ENCODE results near the gene ZFYVE21. TPM values are rescaled to one million over a fixed set of nuclear protein-coding genes. Genes with fewer than 3 reads are reported as not detected.
A peak's percentile ranks its signal among the peaks of the same experiment; 100 is the strongest.

The ZFYVE21 gene
- total and polyA plus RNA-seq, 7 experiments from 2014 or later, result 5.8 to 19.0 (median 15.6) TPM

DNA sequence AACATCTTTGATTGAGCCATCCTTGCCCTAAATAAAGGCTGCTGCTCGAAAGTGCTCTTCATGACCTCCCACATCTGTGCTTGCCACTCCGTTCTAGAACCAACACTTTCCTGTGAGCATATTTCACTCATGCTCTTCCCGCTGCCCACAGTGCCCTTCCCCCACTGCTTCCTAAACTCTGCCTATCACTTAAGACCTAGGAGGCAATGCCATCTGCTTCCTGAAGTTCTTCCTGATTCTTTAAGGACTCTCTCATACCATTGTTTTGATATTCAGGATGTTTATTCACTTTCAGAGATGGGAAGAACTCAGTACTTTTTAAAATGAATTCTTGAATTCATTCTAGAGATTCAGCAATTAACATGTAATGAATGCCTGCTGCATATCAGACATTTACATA is 49.9 kb downstream of the ZFYVE21 start:
- ChIA-PET POLR2A (no interaction called here), CTCF (interaction anchor here (0.6 kb wide), 1 partner anchor 396 kb away, joined by 3 read pairs; no protein-coding TSS in a partner anchor)
- H3K27ac ChIP-seq (ENCODE audit: low read depth, low read length), result no peak overlapping the region
- intact Hi-C loops (cut with micrococcal nuclease), result no loop called here
- peaks cover 0 to 2% (median 0%) of the 10 kb centered on the region in 3 experiments for H3K36me3 ChIP-seq (ENCODE audit: control insufficient read depth in 2 of 3, insufficient read depth in 3 of 3, low read length in 3 of 3)
- Mint-ChIP-seq H3K36me3 (peaks cover 0 to 16% (median 10%) of the 10 kb centered on the region in 5 donors), H3K4me3 (no peak overlapping the region), H3K27ac (peak overlapping the region in 2 of 9 donors; percentile 20 to 57), H3K9me3 (no peaks in the 10 kb centered on the region), H3K4me1 (peaks cover 0 to 5% (median 0%) of the 10 kb centered on the region in 7 donors), H3K27me3 (no peaks in the 10 kb centered on the region)
- DNase-seq (no peak), ATAC-seq (no peak)
- H3K4me3 ChIP-seq (ENCODE audit: low read length), result no peak overlapping the region
- no peaks in the 10 kb centered on the region for H3K4me1 ChIP-seq (ENCODE audit: control insufficient read depth in 2 of 2, insufficient read depth in 2 of 2, low read length in 2 of 2)
- H3K9me3 ChIP-seq (ENCODE audit: control insufficient read depth in 2 of 3, low read length in 3 of 3), result no peaks in the 10 kb centered on the region
- H3K27me3 ChIP-seq (ENCODE audit: control insufficient read depth in 2 of 2, insufficient read depth in 2 of 2, low read length in 2 of 2), result no peaks in the 10 kb centered on the region

DNA sequence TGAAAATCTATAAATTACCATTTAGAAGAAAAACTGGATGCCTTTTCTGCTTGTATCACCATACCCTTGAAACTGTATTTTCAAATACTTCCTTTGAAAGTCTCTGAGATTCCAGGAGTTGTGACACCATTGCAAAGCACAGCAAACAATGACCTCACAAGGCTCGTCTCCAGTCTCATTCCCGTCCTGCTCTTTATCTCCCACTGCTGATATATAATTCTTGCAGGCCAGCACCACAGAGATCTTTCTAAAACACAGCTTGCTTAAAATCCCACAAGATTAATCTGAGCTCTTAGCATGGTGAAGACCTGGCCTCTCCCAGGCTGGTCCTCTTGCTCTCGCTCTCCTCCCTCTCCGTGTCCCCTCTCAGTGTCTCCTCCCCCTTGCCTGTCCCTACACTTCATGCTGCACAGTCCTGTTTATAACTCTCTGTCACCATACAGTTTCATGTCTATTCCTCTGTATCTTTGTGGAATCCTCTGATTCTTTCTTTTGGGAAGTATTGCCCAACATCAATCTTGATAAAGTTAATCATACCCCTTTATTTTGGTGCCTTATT is 51.8 kb downstream of the ZFYVE21 start:
- Histone ChIP-seq H3K9me3 (ENCODE audit: control insufficient read depth in 2 of 3, low read length in 3 of 3) (no peaks in the 10 kb centered on the region), H3K27ac (ENCODE audit: low read depth, low read length) (no peak overlapping the region), H3K27me3 (ENCODE audit: control insufficient read depth in 2 of 2, insufficient read depth in 2 of 2, low read length in 2 of 2) (no peaks in the 10 kb centered on the region), H3K4me3 (ENCODE audit: low read length) (no peak overlapping the region), H3K36me3 (ENCODE audit: control insufficient read depth in 2 of 3, insufficient read depth in 3 of 3, low read length in 3 of 3) (peaks cover 0 to 6% (median 0%) of the 10 kb centered on the region in 3 experiments), H3K4me1 (ENCODE audit: control insufficient read depth in 2 of 2, insufficient read depth in 2 of 2, low read length in 2 of 2) (no peaks in the 10 kb centered on the region)
- Mint-ChIP-seq H3K36me3 (peaks cover 4 to 25% (median 13%) of the 10 kb centered on the region in 5 donors), H3K4me3 (no peak overlapping the region), H3K27me3 (no peaks in the 10 kb centered on the region), H3K9me3 (peaks cover 0 to 4% (median 0%) of the 10 kb centered on the region in 11 donors), H3K4me1 (peaks cover 0 to 5% (median 0%) of the 10 kb centered on the region in 7 donors), H3K27ac (no peak overlapping the region)
- DNase-seq (no peak), ATAC-seq (no peak)
- ChIA-PET POLR2A (no interaction called here), CTCF (no interaction called here)
- intact Hi-C loops (cut with micrococcal nuclease), result no loop called here

DNA sequence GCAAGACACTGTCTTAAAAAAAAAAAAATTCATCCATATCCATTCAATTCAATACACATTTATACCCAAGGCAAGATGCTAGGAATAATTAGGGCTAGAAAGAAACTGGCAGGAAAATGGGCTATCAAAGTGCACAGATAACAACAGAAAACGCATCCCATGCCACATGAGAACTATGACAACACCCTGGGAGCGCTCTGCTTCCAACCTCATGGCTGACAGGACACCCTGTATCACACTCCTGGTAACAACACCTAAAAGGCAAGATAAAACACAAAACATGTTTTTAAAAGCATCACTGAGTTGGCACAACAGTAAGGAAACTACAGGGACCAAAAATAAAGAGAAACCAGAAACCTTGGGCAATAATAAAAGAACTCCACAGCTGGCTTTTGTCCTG is 54.9 kb downstream of the ZFYVE21 start:
- H3K27ac ChIP-seq (ENCODE audit: low read depth, low read length), result no peak overlapping the region
- intact Hi-C loops (cut with micrococcal nuclease), result no loop called here

DNA sequence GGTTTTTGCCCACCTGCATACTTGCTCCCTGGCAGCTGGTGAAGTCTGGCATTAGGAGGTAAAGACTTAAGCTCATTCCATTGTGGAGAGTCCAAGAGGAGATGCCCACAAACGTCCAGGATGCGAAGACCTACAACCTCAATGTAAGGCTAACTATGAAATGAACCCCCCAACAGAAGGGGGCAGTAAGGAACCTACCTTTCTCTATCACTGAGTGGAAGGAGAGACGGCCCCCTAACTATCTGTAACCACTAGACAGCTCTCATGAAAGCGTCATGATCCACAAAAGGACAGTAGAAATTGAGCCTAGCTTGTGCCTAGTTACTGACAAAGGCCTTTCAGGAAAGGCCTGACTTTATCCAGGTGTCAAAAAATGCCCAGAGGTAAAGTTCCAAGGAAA is 55.3 kb downstream of the ZFYVE21 start:
- CTCF ChIA-PET, result interaction anchor here (0.6 to 0.7 kb wide), 2 partner anchors 57 to 757 kb away, joined by 3 to 6 read pairs; no protein-coding TSS in a partner anchor
- Histone ChIP-seq H3K36me3 (ENCODE audit: control insufficient read depth in 2 of 3, insufficient read depth in 3 of 3, low read length in 3 of 3) (peaks cover 0 to 6% (median 4%) of the 10 kb centered on the region in 3 experiments), H3K4me3 (ENCODE audit: low read length) (no peak overlapping the region), H3K4me1 (ENCODE audit: control insufficient read depth in 2 of 2, insufficient read depth in 2 of 2, low read length in 2 of 2) (no peaks in the 10 kb centered on the region), H3K27ac (ENCODE audit: low read depth, low read length) (no peak overlapping the region), H3K27me3 (ENCODE audit: control insufficient read depth in 2 of 2, insufficient read depth in 2 of 2, low read length in 2 of 2) (no peaks in the 10 kb centered on the region), H3K9me3 (ENCODE audit: control insufficient read depth in 2 of 3, low read length in 3 of 3) (no peaks in the 10 kb centered on the region)
- peaks cover 0 to 5% (median 0%) of the 10 kb centered on the region in 11 donors for H3K9me3 Mint-ChIP-seq
- no peaks in the 10 kb centered on the region for H3K27me3 Mint-ChIP-seq
- peaks cover 4 to 40% (median 27%) of the 10 kb centered on the region in 5 donors for H3K36me3 Mint-ChIP-seq
- POLR2A ChIA-PET, result no interaction called here
- no peak overlapping the region for H3K4me3 Mint-ChIP-seq
- DNase-seq (no peak), ATAC-seq (no peak)
- intact Hi-C loops (cut with micrococcal nuclease), result no loop called here
- H3K27ac Mint-ChIP-seq, result no peak overlapping the region
- peaks cover 0 to 3% (median 0%) of the 10 kb centered on the region in 7 donors for H3K4me1 Mint-ChIP-seq

More for the DNA sequence above, 54.9 kb downstream of the ZFYVE21 start:
- H3K9me3 Mint-ChIP-seq, result peaks cover 0 to 5% (median 0%) of the 10 kb centered on the region in 11 donors
- H3K27me3 Mint-ChIP-seq, result no peaks in the 10 kb centered on the region
- Histone ChIP-seq H3K4me1 (ENCODE audit: control insufficient read depth in 2 of 2, insufficient read depth in 2 of 2, low read length in 2 of 2) (no peaks in the 10 kb centered on the region), H3K36me3 (ENCODE audit: control insufficient read depth in 2 of 3, insufficient read depth in 3 of 3, low read length in 3 of 3) (peaks cover 0 to 6% (median 1%) of the 10 kb centered on the region in 3 experiments), H3K9me3 (ENCODE audit: control insufficient read depth in 2 of 3, low read length in 3 of 3) (no peaks in the 10 kb centered on the region), H3K4me3 (ENCODE audit: low read length) (no peak overlapping the region), H3K27me3 (ENCODE audit: control insufficient read depth in 2 of 2, insufficient read depth in 2 of 2, low read length in 2 of 2) (no peaks in the 10 kb centered on the region)
- ChIA-PET POLR2A (no interaction called here), CTCF (interaction anchor here (0.6 to 0.7 kb wide), 2 partner anchors 57 to 757 kb away, joined by 3 to 6 read pairs; no protein-coding TSS in a partner anchor)
- ATAC-seq (no peak), DNase-seq (no peak)
- peaks cover 0 to 3% (median 0%) of the 10 kb centered on the region in 7 donors for H3K4me1 Mint-ChIP-seq
- no peak overlapping the region for H3K4me3 Mint-ChIP-seq
- H3K27ac Mint-ChIP-seq, result no peak overlapping the region
- H3K36me3 Mint-ChIP-seq, result peaks cover 3 to 40% (median 29%) of the 10 kb centered on the region in 5 donors

GRCh38 chr14:103772078-103772712 is 56.6 kb downstream of the ZFYVE21 start:
- no peak for ATAC-seq
- H3K36me3 ChIP-seq (ENCODE audit: control insufficient read depth in 2 of 3, insufficient read depth in 3 of 3, low read length in 3 of 3), result peaks cover 0 to 6% (median 4%) of the 10 kb centered on the region in 3 experiments
- Mint-ChIP-seq H3K27ac (no peak overlapping the region), H3K4me3 (no peak overlapping the region), H3K4me1 (peaks cover 0 to 3% (median 0%) of the 10 kb centered on the region in 7 donors), H3K27me3 (no peaks in the 10 kb centered on the region), H3K9me3 (peaks cover 0 to 5% (median 0%) of the 10 kb centered on the region in 11 donors), H3K36me3 (peaks cover 4 to 47% (median 32%) of the 10 kb centered on the region in 5 donors)
- H3K9me3 ChIP-seq (ENCODE audit: control insufficient read depth in 2 of 3, low read length in 3 of 3), result no peaks in the 10 kb centered on the region
- POLR2A ChIA-PET, result no interaction called here
- no peak overlapping the region for H3K4me3 ChIP-seq (ENCODE audit: low read length)
- CTCF ChIA-PET, result no interaction called here
- no peaks in the 10 kb centered on the region for H3K27me3 ChIP-seq (ENCODE audit: control insufficient read depth in 2 of 2, insufficient read depth in 2 of 2, low read length in 2 of 2)
- no peak overlapping the region for H3K27ac ChIP-seq (ENCODE audit: low read depth, low read length)
- intact Hi-C loops (cut with micrococcal nuclease), result no loop called here
- DNase-seq, result no peak
- no peaks in the 10 kb centered on the region for H3K4me1 ChIP-seq (ENCODE audit: control insufficient read depth in 2 of 2, insufficient read depth in 2 of 2, low read length in 2 of 2)

GRCh38 chr14:103773521-103773920 is 57.9 kb downstream of the ZFYVE21 start:
- Histone ChIP-seq H3K36me3 (ENCODE audit: control insufficient read depth in 2 of 3, insufficient read depth in 3 of 3, low read length in 3 of 3) (peaks cover 0 to 6% (median 4%) of the 10 kb centered on the region in 3 experiments), H3K4me1 (ENCODE audit: control insufficient read depth in 2 of 2, insufficient read depth in 2 of 2, low read length in 2 of 2) (no peaks in the 10 kb centered on the region), H3K27me3 (ENCODE audit: control insufficient read depth in 2 of 2, insufficient read depth in 2 of 2, low read length in 2 of 2) (no peaks in the 10 kb centered on the region), H3K4me3 (ENCODE audit: low read length) (no peak overlapping the region), H3K9me3 (ENCODE audit: control insufficient read depth in 2 of 3, low read length in 3 of 3) (no peaks in the 10 kb centered on the region), H3K27ac (ENCODE audit: low read depth, low read length) (no peak overlapping the region)
- Mint-ChIP-seq H3K4me3 (no peak overlapping the region), H3K4me1 (no peaks in the 10 kb centered on the region), H3K27me3 (no peaks in the 10 kb centered on the region), H3K27ac (no peak overlapping the region), H3K9me3 (peaks cover 0 to 5% (median 0%) of the 10 kb centered on the region in 11 donors), H3K36me3 (peaks cover 4 to 50% (median 37%) of the 10 kb centered on the region in 5 donors)
- POLR2A ChIA-PET, result no interaction called here
- ATAC-seq (no peak), DNase-seq (no peak)
- CTCF ChIA-PET, result no interaction called here
- intact Hi-C loops (cut with micrococcal nuclease), result no loop called here
